Pancreas (tissue), 10 donors: ENCODE data around the gene ARID5B. TPM values are rescaled to one million over a fixed set of nuclear protein-coding genes. Genes with fewer than 3 reads are reported as not detected.
"Not testable (repeated sequence)": the region's sequence is repeated elsewhere in the genome, so short reads cannot be mapped to it uniquely, and the experiment has no call there.

Source experiments
- ATAC-seq, 4 donors: fragments of 200-7000 bp; cut with Tn5 transposase; one replicate each; pipeline versions ENCODE4 v1.8.0 to v1.9.1; 2020; ENCODE audit warnings: mild to moderate bottlenecking in 4 of 4, moderate library complexity in 4 of 4
- DNase-seq, 6 donors: peaks; one replicate each; pipeline ENCODE4 v3.0.0-alpha.2; 2020
- FAIRE-seq: peaks from 2 replicates; lab custom pipeline; 2012; peaks lifted over from hg19 to GRCh38; lab: Jason Lieb, UNC
- H3K27ac ChIP-seq, 4 donors: fragments of 200-600 bp; sonication (generic); 1 replicate in 3 of 4; 2 replicates in 1 of 4; pipeline versions ENCODE4 v1.5.0 to v1.8.0; 2020
- H3K27me3 ChIP-seq, 4 donors: fragments of 200-600 bp; one replicate each; pipeline ENCODE4 v1.8.0; 2021
- H3K36me3 ChIP-seq, 3 donors: fragments of 200-600 bp; sonication (generic) in 1 of 3; one replicate each; pipeline versions ENCODE4 v1.5.0 to v1.8.0; 2020 to 2021
- H3K4me1 ChIP-seq, 3 donors: fragments of 200-600 bp; one replicate each; pipeline ENCODE4 v1.8.0; 2021
- H3K4me3 ChIP-seq, 4 donors: fragments of 200-600 bp; sonication (generic) in 2 of 4; one replicate each; pipeline versions ENCODE4 v1.5.0 to v1.8.0; 2020 to 2021
- H3K9me3 ChIP-seq, 4 donors: fragments of 200-600 bp; one replicate each; pipeline ENCODE4 v1.8.0; 2021
- CTCF ChIP-seq, 4 donors: fragments of 200-600 bp; sonication (generic) in 3 of 4; IDR thresholded peaks; one replicate each; pipeline versions ENCODE4 v1.5.0 to v1.8.0; 2021; ENCODE audit warnings: antibody characterized with exemption in 4 of 4
- WGBS, 2 donors: extraction: QIAGEN DNeasy Blood & Tissue Kit; methylation state at CpG; one replicate each; pipeline ENCODE4 v1.1.7; 2013; 5-methylcytosine and 5-hydroxymethylcytosine counted together
- intact Hi-C, 3 donors: fragments of 100-400 bp; cut with DNase I; formaldehyde crosslinking; loops; one replicate each; pipeline versions ENCODE4 v1.11.1 to v1.14.2; 2022
- polyA plus RNA-seq, 2 donors: library from polyadenylated mRNA; stranded (reverse); fragments of 200-250 nt; gene quantifications; one replicate each; pipeline ENCODE4 v1.2.3, GENCODE V29; 2013
- total RNA-seq, 6 donors: library from RNA; stranded (reverse); fragmentation: NEBNext Ultra II Directional in 4 of 6; extraction: Animal tissue kit (Norgen Biotek cat#: 25700) in 4 of 6; gene quantifications; one replicate each; pipeline versions ENCODE4 v1.2.1 to v1.2.4, GENCODE V29; 2021 to 2023
- donor health status: healthy with polysubstance abuse.
- donor health status: DM: no; HTN: no; CAD: no; lungs with moderate emphysema.
- donor health status: DM: no; HTN: no; CAD: no.
- donor health status: control.
- donor health status: control.
- donor health status: Bipolar disorder and iron deficiency.
- donor health status: DM: yes; HTN: yes; CAD: no.
- donor health status: DM: no; HTN: no; CAD: no.
- donor health status: DM: no; HTN: no; CAD: no.
- donor health status: DM: yes; HTN: yes; CAD: no.

Gene ARID5B
- total and polyA plus RNA-seq, 8 donors, result 2.6 to 13.0 (median 5.0) TPM

GRCh38 chr10:61867817-61868216, 33.7 kb upstream of the ARID5B start:
- ATAC-seq (peak in 3 of 4 donors; percentile 30 to 51 (median 39)), DNase-seq (peak; percentile 79 to 93 (median 82))
- H3K9me3 ChIP-seq, H3K36me3 ChIP-seq, FAIRE-seq, H3K4me1 ChIP-seq, H3K27me3 ChIP-seq, intact Hi-C loops: not testable (repeated sequence)
- WGBS, 2 donors, result 17 to 27% methylated on average over 14 to 25 of the region's 25 CpGs
- H3K27ac ChIP-seq, result peak overlapping the region; percentile 42 to 72 (median 62)
- peak overlapping the region; percentile 15 to 39 (median 26) for H3K4me3 ChIP-seq
- TF ChIP-seq CTCF (IDR thresholded peaks at IDR 0.05), result peak; percentile 14 to 58 (median 23)

GRCh38 chr10:61869041-61869675, 32.3 kb upstream of the ARID5B start:
- H3K9me3 ChIP-seq, result no peaks in the 10 kb centered on the region
- H3K4me1 ChIP-seq, result no peaks in the 10 kb centered on the region
- no peak overlapping the region for H3K27ac ChIP-seq
- no peaks in the 10 kb centered on the region for H3K27me3 ChIP-seq
- intact Hi-C loops, result no loop called here
- DNase-seq (no peak), ATAC-seq (no peak), FAIRE-seq (no peak)
- H3K4me3 ChIP-seq, result no peak overlapping the region
- 88 to 90% methylated on average over 8 of the region's 8 CpGs for whole genome bisulfite sequencing, 2 donors
- no peaks in the 10 kb centered on the region for H3K36me3 ChIP-seq
- TF ChIP-seq CTCF (IDR thresholded peaks at IDR 0.05), result no peak

- no peak for FAIRE-seq
- no peak for TF ChIP-seq CTCF (IDR thresholded peaks at IDR 0.05)
Observed at GRCh38 chr10:61869774-61870525, 31.5 kb upstream of the ARID5B start.

DNA sequence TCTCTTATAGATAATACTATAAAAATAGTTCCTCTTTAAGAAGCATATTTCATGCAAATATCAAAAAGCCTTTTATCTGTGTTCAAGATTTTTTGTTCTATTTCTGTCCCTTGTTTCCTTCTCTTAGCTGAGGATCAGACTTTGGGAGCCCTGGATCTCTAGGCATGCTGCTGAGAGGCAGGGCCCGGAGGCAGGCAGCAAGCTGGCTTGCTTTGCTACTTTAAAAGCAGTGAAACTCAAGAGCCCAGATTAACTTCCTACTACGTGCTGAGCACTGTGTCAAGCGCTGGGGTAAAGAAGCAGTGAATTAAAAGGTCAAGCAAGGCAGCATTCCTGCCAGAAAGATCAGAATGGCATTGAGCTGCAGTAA, 31.0 kb upstream of the ARID5B start:
- H3K9me3 ChIP-seq, result no peaks in the 10 kb centered on the region
- intact Hi-C loops, result no loop called here
- no peak overlapping the region for H3K4me3 ChIP-seq
- no peak overlapping the region for H3K27ac ChIP-seq
- no peak for DNase-seq
- FAIRE-seq, result no peak
- H3K36me3 ChIP-seq, result no peaks in the 10 kb centered on the region
- TF ChIP-seq CTCF (IDR thresholded peaks at IDR 0.05), result no peak
- no peaks in the 10 kb centered on the region for H3K27me3 ChIP-seq
- WGBS, 2 donors, result 73 to 78% methylated on average over 3 of the region's 3 CpGs
- H3K4me1 ChIP-seq, result no peaks in the 10 kb centered on the region
- ATAC-seq, result no peak

More at GRCh38 chr10:61869774-61870525, 31.5 kb upstream of the ARID5B start:
- no peak overlapping the region for H3K27ac ChIP-seq
- intact Hi-C loops, result no loop called here
- DNase-seq (no peak), ATAC-seq (peak in 2 of 4 donors; percentile 38 to 51)
- no peaks in the 10 kb centered on the region for H3K27me3 ChIP-seq
- H3K36me3 ChIP-seq, result no peaks in the 10 kb centered on the region
- no peak overlapping the region for H3K4me3 ChIP-seq
- no peaks in the 10 kb centered on the region for H3K9me3 ChIP-seq
- H3K4me1 ChIP-seq, result no peaks in the 10 kb centered on the region
- WGBS, 2 donors, result 18 to 19% methylated on average over 6 of the region's 6 CpGs

- 85 to 90% methylated on average over 6 of the region's 6 CpGs for WGBS, 2 donors
- Histone ChIP-seq H3K4me1 (no peaks in the 10 kb centered on the region), H3K36me3 (no peaks in the 10 kb centered on the region), H3K4me3 (no peak overlapping the region), H3K27me3 (no peaks in the 10 kb centered on the region), H3K27ac (no peak overlapping the region), H3K9me3 (no peaks in the 10 kb centered on the region)
- DNase-seq, result no peak
- ATAC-seq, result no peak
- no peak for TF ChIP-seq CTCF (IDR thresholded peaks at IDR 0.05)
- no peak for FAIRE-seq
- intact Hi-C loops, result no loop called here
Observed at GRCh38 chr10:61871487-61871886, 30.0 kb upstream of the ARID5B start.
